HG02588 (cell line): ENCODE data around the gene CLTA.

Source experiments
- ATAC-seq: cut with Tn5 transposase; IDR thresholded peaks from one replicate; pipeline ENCODE4 v1.9.1; 2021; ENCODE audit warnings: mild to moderate bottlenecking, moderate library complexity; ENCODE audit not compliant: unreplicated experiment

Gene CLTA

GRCh38 chr9:36190388-36191289 is at the start of gene CLTA:
TSS of gene CLTA (plus strand) at chr9:36190921. CDS start at chr9:36191057, 136 bp downstream.
- ATAC-seq = peak; percentile 97

GRCh38 chr9:36141288-36141687 is 49.4 kb upstream of the CLTA start:
- no peak for ATAC-seq

GRCh38 chr9:36141761-36142160 is 49.0 kb upstream of the CLTA start:
- no peak for ATAC-seq

- ATAC-seq = no peak
Measured at GRCh38 chr9:36142510-36143244, 48.0 kb upstream of the CLTA start.

GRCh38 chr9:36143245-36143641 is 47.5 kb upstream of the CLTA start:
- no peak for ATAC-seq

GRCh38 chr9:36144309-36145232 is 46.1 kb upstream of the CLTA start:
- no peak for ATAC-seq

- ATAC-seq = no peak
Measured at GRCh38 chr9:36145970-36146369, 44.8 kb upstream of the CLTA start.

- ATAC-seq = no peak
Measured at GRCh38 chr9:36146651-36147050, 44.1 kb upstream of the CLTA start.

GRCh38 chr9:36147441-36148175 is 43.1 kb upstream of the CLTA start:
- no peak for ATAC-seq

- ATAC-seq = peak; percentile 47
Measured at GRCh38 chr9:36148311-36149051, 42.2 kb upstream of the CLTA start.

- no peak for ATAC-seq
Measured at GRCh38 chr9:36149197-36149596, 41.5 kb upstream of the CLTA start.

- no peak for ATAC-seq
Measured at GRCh38 chr9:36150574-36151315, 40.0 kb upstream of the CLTA start.

GRCh38 chr9:36151316-36152210 is 39.2 kb upstream of the CLTA start:
- peak; percentile 82 for ATAC-seq

GRCh38 chr9:36152741-36153438 is 37.8 kb upstream of the CLTA start:
- no peak for ATAC-seq

- no peak for ATAC-seq
Measured at GRCh38 chr9:36153746-36154145, 37.0 kb upstream of the CLTA start.

- no peak for ATAC-seq
Measured at GRCh38 chr9:36154331-36154952, 36.3 kb upstream of the CLTA start.

- ATAC-seq = no peak
Measured at GRCh38 chr9:36156116-36156515, 34.6 kb upstream of the CLTA start.
